Lower lobe of right lung (tissue), 2 donors: ENCODE measurements around the gene RNF10. TPM values are rescaled to one million over a fixed set of nuclear protein-coding genes. Genes with fewer than 3 reads are reported as not detected.

ENCODE experiments used
- ATAC-seq, 2 donors: fragments of 200-7000 bp; cut with Tn5 transposase; one replicate each; pipeline ENCODE4 v1.9.1; 2020 to 2022; ENCODE audit warnings: mild to moderate bottlenecking in 2 of 2, moderate library complexity in 2 of 2
- DNase-seq: peaks from one replicate; pipeline ENCODE4 v3.0.0-alpha.2; 2020
- H3K27ac ChIP-seq: fragments of 200-600 bp; one replicate; pipeline ENCODE4 v1.8.0; 2022
- H3K27me3 ChIP-seq: fragments of 200-600 bp; one replicate; pipeline ENCODE4 v1.8.0; 2022; ENCODE audit warnings: low read depth
- H3K36me3 ChIP-seq: fragments of 200-600 bp; one replicate; pipeline ENCODE4 v1.8.0; 2022; ENCODE audit warnings: mild to moderate bottlenecking
- H3K4me1 ChIP-seq: fragments of 200-600 bp; one replicate; pipeline ENCODE4 v1.8.0; 2022
- H3K4me3 ChIP-seq: fragments of 200-600 bp; one replicate; pipeline ENCODE4 v1.8.0; 2022; ENCODE audit warnings: mild to moderate bottlenecking
- H3K9me3 ChIP-seq: fragments of 200-600 bp; one replicate; pipeline ENCODE4 v1.8.0; 2022
- intact Hi-C: fragments of 100-400 bp; cut with DNase I; formaldehyde crosslinking; loops from one replicate; pipeline ENCODE4 v1.11.0; 2022
- total RNA-seq: library from RNA; stranded (reverse); fragmentation: NEBNext Ultra II Directional; extraction: Animal tissue kit (Norgen Biotek cat#: 25700); gene quantifications from one replicate; pipeline ENCODE4 v1.2.1, GENCODE V29; 2021
- TF ChIP-seq, protein P1 (sequence below): fragments of 200-600 bp; IDR thresholded peaks from one replicate; pipeline ENCODE4 v1.8.0; 2022; ENCODE audit warnings: antibody characterized with exemption, mild to moderate bottlenecking
- donor health status: DM: no; HTN: yes; CAD: no; lungs with severe emphysema.

Gene RNF10
- total RNA-seq, 1 donor from 2014 or later = 175 TPM

DNA sequence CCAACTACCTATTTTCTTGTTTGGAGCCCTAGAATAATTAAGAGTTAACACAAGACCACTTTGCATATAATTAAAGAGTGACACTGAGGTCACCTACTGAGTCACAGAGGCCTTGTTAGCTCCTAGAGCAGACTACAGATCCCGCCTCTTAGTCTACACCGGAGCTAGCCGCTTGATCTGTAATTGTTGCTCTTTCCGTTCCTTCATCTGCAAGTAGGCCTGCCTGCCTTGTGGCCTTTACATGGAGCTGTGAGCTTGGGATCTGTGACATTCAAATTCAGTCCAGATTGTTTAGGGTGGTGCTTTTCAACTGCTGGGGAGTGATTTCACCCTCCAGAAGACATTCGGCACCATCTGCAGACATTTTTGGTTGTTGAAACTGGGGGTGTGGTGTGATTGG, 43.8 kb upstream of the RNF10 start:
- ATAC-seq (no peak), DNase-seq (no peak)
- H3K4me3 ChIP-seq = no peak overlapping the region
- H3K27ac ChIP-seq = no peak overlapping the region
- H3K27me3 ChIP-seq = no peaks in the 10 kb centered on the region
- TF ChIP-seq, protein P1, sequence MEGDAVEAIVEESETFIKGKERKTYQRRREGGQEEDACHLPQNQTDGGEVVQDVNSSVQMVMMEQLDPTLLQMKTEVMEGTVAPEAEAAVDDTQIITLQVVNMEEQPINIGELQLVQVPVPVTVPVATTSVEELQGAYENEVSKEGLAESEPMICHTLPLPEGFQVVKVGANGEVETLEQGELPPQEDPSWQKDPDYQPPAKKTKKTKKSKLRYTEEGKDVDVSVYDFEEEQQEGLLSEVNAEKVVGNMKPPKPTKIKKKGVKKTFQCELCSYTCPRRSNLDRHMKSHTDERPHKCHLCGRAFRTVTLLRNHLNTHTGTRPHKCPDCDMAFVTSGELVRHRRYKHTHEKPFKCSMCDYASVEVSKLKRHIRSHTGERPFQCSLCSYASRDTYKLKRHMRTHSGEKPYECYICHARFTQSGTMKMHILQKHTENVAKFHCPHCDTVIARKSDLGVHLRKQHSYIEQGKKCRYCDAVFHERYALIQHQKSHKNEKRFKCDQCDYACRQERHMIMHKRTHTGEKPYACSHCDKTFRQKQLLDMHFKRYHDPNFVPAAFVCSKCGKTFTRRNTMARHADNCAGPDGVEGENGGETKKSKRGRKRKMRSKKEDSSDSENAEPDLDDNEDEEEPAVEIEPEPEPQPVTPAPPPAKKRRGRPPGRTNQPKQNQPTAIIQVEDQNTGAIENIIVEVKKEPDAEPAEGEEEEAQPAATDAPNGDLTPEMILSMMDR = no peak
- peaks cover 10% of the 10 kb centered on the region for H3K4me1 ChIP-seq
- no peaks in the 10 kb centered on the region for H3K9me3 ChIP-seq
- peaks cover 14% of the 10 kb centered on the region for H3K36me3 ChIP-seq
- intact Hi-C loops = no loop called here

DNA sequence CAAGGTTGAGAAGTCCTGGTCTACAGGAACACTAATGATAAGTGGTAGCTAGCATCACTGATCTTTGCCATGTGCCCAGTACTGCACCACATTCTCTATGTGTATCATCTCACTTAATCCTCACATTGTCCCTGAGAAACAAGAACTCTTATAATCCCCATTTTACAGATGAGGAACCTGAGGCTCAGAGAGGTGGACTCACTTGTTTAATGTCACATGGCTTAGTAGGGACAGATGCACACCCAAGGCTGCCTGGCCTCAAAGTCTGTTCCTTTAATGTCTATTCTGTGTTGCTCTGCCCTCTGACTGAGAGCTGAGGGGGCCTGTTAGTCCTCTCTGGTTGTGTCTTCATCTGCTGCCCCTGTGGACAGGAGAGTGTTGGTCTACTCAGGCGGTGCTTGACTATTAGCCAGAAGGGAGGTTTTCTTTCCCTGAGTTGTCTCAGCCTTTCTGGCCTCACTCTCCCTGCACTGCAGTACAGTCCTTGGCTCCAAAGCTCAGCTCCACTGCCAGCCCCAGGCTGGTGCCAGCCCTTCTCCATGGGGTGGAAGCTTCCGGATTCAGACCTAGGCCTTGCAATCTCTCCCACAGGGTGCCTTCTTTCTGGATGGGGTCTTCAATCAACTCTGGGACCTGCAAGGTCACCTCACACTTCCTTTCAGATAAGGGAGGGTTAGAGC, 43.2 kb upstream of the RNF10 start:
- Histone ChIP-seq H3K9me3 (no peaks in the 10 kb centered on the region), H3K4me1 (peaks cover 10% of the 10 kb centered on the region), H3K27ac (no peak overlapping the region), H3K36me3 (peaks cover 14% of the 10 kb centered on the region), H3K27me3 (no peaks in the 10 kb centered on the region), H3K4me3 (no peak overlapping the region)
- intact Hi-C loops = no loop called here
- ATAC-seq (no peak), DNase-seq (no peak)
- TF ChIP-seq, protein P1 = no peak

DNA sequence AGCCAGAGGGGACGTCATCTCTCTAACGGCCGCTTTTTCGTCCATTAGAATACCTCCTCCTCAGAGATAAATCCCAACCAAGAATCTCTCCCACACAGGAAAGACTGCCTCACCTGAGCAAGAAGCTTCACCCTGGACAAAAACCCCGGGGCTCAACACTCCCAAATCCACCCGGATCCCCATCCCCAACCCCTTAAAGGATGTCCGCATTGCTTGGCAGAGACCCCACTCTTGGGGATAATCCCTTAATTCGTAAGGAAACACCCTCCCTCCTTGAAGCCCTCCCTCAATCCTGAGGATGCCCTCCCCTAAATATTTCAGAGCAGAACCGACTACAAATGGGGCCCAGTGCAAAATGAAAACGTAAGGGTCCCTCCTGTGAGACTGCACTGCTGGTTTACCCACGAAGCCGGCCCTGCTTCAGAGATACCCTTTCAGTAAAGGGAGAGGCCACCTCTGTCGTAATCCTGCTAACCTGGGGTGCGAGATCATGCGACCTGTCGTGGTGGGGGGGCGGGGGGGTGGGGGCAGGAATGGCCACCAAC, 38.9 kb upstream of the RNF10 start:
- no peaks in the 10 kb centered on the region for H3K27me3 ChIP-seq
- peaks cover 39% of the 10 kb centered on the region for H3K36me3 ChIP-seq
- H3K9me3 ChIP-seq = no peaks in the 10 kb centered on the region
- peaks cover 24% of the 10 kb centered on the region for H3K4me1 ChIP-seq
- peak overlapping the region; percentile 93 for H3K4me3 ChIP-seq
- intact Hi-C loops = no loop called here
- TF ChIP-seq, protein P1 = no peak
- ATAC-seq (peak; percentile 7 to 20), DNase-seq (no peak)
- peak overlapping the region; percentile 81 for H3K27ac ChIP-seq

DNA sequence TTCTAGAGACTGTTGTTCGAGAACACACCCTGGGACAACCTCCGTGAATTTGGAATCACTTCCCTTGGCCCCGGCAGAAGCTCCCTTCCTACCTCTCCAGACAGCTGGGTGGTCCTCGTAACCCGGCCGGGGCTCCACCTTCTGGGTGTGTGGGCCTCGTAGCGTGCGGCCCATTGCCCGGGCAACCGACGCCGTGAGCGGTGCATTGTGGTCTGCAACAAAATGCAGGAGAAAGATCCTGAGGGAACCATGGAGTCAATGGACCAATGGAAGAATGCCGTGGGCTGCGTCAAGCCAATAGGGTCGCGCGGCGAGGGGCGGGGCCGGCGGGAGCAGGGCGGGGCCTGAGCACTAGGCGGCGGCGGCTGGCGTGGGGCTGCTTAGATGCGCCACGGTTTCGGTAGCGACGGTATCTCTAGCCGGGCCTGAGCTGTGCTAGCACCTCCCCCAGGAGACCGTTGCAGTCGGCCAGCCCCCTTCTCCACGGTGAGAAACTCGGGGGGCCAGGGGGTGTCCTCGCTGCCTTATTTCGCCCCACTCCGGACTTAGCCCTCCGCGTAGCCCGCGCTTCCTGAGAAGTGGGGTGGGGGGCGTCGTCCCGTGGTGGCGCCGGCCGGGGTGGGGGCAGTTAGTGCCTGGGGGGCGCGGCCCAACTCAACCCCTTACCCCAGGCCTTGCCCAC, 38.3 kb upstream of the RNF10 start, which contains the start of gene DYNLL1:
DYNLL1 (plus strand) TSS at position 383 of the 682 bp plus-strand sequence. CDS start 309 bp downstream, outside the sequence.
- ATAC-seq (peak; percentile 99 to 100), DNase-seq (peak; percentile 96)
- H3K4me1 ChIP-seq = peaks cover 24% of the 10 kb centered on the region
- H3K27me3 ChIP-seq = no peaks in the 10 kb centered on the region
- peak within 1 kb of the TSS; percentile 93 for H3K4me3 ChIP-seq
- TF ChIP-seq, protein P1 = peak; percentile 14
- H3K27ac ChIP-seq = peak within 1 kb of the TSS; percentile 81
- peaks cover 41% of the 10 kb centered on the region for H3K36me3 ChIP-seq
- no peaks in the 10 kb centered on the region for H3K9me3 ChIP-seq
- intact Hi-C loops = no loop called here

DNA sequence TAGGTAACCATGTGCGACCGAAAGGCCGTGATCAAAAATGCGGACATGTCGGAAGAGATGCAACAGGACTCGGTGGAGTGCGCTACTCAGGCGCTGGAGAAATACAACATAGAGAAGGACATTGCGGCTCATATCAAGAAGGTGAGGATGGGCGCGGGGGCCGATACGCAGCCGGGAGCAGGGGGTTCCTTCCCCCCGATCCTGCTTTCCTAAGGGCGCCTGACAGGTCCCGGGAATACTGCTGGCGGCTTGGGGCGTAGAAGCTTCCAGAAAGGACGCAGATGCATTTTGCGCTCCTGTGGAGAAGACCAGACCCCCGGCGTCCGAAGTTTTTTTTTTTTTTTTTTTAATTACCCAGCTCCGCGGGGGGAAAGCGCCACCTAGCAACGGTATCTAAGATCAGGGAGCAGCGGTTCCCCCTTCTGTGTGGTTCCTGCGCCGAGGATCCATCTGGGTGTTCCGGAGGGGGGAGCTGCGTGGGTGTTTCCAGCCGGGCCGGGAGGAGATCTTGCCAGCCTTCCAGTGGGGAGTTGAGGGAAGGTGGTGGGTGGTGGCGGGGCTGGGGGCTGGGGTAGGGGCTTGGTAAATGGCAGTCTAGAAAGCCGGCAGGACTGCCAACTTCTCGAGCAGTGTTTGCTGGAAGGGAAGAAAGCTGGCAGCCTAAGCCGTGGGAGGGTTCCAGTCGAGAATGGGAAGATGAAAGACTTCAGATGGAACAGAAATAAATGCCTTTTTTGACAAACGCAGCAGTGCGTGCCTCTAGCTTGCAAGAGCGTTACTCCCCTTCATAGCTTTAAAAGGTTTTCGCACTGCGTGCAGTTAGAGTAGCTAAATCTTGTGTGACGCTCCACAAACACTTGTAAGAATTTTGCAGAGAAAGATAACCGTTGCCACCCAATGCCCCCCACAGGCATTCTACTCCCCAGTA, 37.5 kb upstream of the RNF10 start:
- TF ChIP-seq, protein P1 = no peak
- H3K27me3 ChIP-seq = no peaks in the 10 kb centered on the region
- peaks cover 41% of the 10 kb centered on the region for H3K36me3 ChIP-seq
- intact Hi-C loops = no loop called here
- H3K9me3 ChIP-seq = no peaks in the 10 kb centered on the region
- peak overlapping the region; percentile 81 for H3K27ac ChIP-seq
- ATAC-seq (peak; percentile 77 to 83), DNase-seq (peak; percentile 79)
- peak overlapping the region; percentile 93 for H3K4me3 ChIP-seq
- H3K4me1 ChIP-seq = peaks cover 24% of the 10 kb centered on the region
